ENCODE data around the gene OPHN1. TPM values are rescaled to one million over a fixed set of nuclear protein-coding genes. Genes with fewer than 3 reads are reported as not detected.
"Not testable (repeated sequence)": the region's sequence is repeated elsewhere in the genome, so short reads cannot be mapped to it uniquely, and the experiment has no call there.

The OPHN1 gene
- total and polyA plus RNA-seq, 12 donors = 1.2 to 9.1 (median 5.2) TPM

DNA sequence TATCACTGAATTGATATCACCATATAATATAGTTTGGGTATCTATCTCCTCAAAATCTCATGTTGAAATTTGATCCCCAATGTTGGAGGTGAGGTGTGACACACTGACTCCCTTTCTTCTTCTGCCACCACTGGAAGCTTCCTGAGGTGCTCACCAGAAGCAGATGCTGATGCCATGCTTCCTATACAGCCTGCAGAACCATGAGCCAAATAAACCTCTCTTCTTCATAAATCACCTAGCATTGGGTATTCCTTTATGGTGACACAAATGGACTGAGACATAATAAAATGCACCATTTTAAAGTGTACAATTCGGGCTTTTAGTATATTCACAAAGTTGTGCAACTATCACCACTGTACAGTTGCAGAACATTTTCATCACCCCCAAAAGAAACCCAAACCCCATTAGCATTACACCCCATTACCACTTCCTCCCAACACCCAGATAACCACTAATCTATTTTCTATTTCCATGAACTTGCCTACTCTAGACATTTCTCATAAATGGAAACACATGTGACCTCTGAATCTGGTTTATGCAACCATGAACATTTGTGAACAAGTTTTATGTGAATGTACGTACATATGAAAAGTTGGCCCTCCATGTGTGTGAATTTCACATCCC is 148.9 kb downstream of the OPHN1 start:
- no peaks in the 10 kb centered on the region for H3K36me3 ChIP-seq (replicated peaks in 1 of 2)
- no peak for TF ChIP-seq POLR2A (IDR thresholded peaks at IDR 0.05)
- TF ChIP-seq, protein P1, sequence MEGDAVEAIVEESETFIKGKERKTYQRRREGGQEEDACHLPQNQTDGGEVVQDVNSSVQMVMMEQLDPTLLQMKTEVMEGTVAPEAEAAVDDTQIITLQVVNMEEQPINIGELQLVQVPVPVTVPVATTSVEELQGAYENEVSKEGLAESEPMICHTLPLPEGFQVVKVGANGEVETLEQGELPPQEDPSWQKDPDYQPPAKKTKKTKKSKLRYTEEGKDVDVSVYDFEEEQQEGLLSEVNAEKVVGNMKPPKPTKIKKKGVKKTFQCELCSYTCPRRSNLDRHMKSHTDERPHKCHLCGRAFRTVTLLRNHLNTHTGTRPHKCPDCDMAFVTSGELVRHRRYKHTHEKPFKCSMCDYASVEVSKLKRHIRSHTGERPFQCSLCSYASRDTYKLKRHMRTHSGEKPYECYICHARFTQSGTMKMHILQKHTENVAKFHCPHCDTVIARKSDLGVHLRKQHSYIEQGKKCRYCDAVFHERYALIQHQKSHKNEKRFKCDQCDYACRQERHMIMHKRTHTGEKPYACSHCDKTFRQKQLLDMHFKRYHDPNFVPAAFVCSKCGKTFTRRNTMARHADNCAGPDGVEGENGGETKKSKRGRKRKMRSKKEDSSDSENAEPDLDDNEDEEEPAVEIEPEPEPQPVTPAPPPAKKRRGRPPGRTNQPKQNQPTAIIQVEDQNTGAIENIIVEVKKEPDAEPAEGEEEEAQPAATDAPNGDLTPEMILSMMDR (IDR thresholded peaks at IDR 0.05) = no peak
- H3K4me1 ChIP-seq (replicated peaks in 1 of 2) = no peaks in the 10 kb centered on the region
- intact Hi-C loops (cut with DNase I) = no loop called here
- DNase-seq = no peak
- no peak overlapping the region for H3K4me3 ChIP-seq
- WGBS, 4 donors = 66 to 90% (median 79%) methylated on average over 2 of the region's 2 CpGs
- no peak overlapping the region for H3K27ac ChIP-seq
- peaks cover 4% of the 10 kb centered on the region for H3K27me3 ChIP-seq
- H3K9me3 ChIP-seq (replicated peaks in 1 of 3) = no peaks in the 10 kb centered on the region

DNA sequence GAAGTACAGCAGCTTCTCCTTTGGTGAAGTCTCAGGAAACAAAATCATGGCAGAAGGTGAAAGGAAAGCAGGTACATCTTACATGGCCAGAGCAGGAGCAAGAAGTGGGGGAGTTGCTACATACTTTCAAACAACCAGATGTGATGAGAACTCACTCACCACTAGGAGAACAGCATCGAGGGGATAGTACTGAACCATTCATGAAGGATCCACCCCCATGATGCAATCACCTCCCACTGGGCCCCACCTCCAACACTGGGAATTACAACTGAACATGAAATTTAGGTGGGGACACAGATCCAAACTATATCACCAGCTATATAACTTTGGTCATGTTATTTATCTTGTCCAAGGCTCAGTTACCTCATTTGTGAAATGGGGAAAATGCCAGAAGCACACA is 159.4 kb downstream of the OPHN1 start:
- no peak for DNase-seq
- Histone ChIP-seq H3K36me3 (replicated peaks in 1 of 2) (no peaks in the 10 kb centered on the region), H3K4me3 (no peak overlapping the region), H3K27me3 (peaks cover 6% of the 10 kb centered on the region), H3K9me3 (replicated peaks in 1 of 3) (no peaks in the 10 kb centered on the region), H3K4me1 (replicated peaks in 1 of 2) (no peaks in the 10 kb centered on the region), H3K27ac (no peak overlapping the region)
- intact Hi-C loops (cut with DNase I) = no loop called here
- WGBS, 4 donors = 32 to 67% (median 35%) methylated on average over 1 of the region's 1 CpG
- TF ChIP-seq, protein P1 (IDR thresholded peaks at IDR 0.05) = no peak
- TF ChIP-seq POLR2A (IDR thresholded peaks at IDR 0.05) = no peak

DNA sequence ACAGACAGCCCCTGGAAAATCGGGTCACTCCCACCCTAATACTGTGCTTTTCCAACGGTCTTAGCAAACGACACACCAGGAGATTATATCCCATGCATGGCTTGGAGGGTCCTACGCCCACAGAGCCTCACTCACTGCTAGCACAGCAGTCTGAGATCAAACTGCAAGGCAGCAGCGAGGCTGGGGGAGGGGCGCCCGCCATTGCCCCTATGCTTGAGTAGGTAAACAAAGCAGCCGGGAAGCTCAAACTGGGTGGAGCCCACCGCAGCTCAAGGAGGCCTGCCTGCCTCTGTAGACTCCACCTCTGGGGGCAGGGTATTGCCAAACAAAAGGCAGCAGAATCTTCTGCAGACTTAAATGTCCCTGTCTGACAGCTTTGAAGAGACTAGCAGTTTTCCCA is 168.5 kb downstream of the OPHN1 start:
- H3K9me3 ChIP-seq (replicated peaks in 1 of 3); H3K4me1 ChIP-seq (replicated peaks in 1 of 2); H3K4me3 ChIP-seq; H3K27ac ChIP-seq; DNase-seq; H3K36me3 ChIP-seq (replicated peaks in 1 of 2); intact Hi-C loops (cut with DNase I); H3K27me3 ChIP-seq: not testable (repeated sequence)
- WGBS, 4 donors = 86 to 89% (median 89%) methylated on average over 9 of the region's 9 CpGs; no CpG with 5 or more reads in 1 of the 4 donors

DNA sequence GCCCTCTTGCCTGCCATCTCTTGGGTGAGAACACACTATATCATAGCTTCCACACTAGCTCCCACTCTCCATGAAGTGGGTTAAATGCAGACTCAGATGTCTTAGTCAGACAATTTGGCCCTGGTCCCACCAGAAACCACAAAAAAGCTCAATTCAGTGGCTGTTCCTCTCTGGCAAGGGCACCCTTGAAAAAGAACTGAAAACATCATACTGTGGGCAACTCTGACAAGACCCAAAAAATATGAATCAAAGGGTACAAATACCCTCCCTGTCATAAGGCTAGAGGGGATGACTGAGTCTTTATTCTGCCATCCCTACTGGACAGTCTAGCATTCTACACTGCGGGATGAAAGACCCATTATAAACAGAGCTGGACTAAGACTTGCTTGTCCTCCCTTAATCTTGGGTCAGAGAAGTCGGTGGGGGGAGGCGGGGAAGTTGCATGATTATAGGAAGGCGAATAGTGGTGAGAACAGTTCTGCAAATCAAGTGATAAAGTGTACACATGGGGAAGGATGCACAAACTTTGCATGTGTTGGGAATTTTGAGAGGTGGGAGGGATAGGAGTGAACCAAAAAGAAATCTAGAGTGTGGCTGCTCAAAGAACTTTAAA is 172.1 kb downstream of the OPHN1 start:
- TF ChIP-seq, protein P1 (IDR thresholded peaks at IDR 0.05) = no peak
- TF ChIP-seq POLR2A (IDR thresholded peaks at IDR 0.05) = no peak
- no peaks in the 10 kb centered on the region for H3K36me3 ChIP-seq (replicated peaks in 1 of 2)
- H3K9me3 ChIP-seq (replicated peaks in 1 of 3) = no peaks in the 10 kb centered on the region
- no peaks in the 10 kb centered on the region for H3K4me1 ChIP-seq (replicated peaks in 1 of 2)
- intact Hi-C loops (cut with DNase I) = no loop called here
- whole genome bisulfite sequencing, 4 donors = 69 to 93% (median 80%) methylated on average over 4 of the region's 4 CpGs
- H3K27ac ChIP-seq = no peak overlapping the region
- no peak overlapping the region for H3K4me3 ChIP-seq
- no peaks in the 10 kb centered on the region for H3K27me3 ChIP-seq
- DNase-seq = peak in 1 of 7 donors; percentile 6

DNA sequence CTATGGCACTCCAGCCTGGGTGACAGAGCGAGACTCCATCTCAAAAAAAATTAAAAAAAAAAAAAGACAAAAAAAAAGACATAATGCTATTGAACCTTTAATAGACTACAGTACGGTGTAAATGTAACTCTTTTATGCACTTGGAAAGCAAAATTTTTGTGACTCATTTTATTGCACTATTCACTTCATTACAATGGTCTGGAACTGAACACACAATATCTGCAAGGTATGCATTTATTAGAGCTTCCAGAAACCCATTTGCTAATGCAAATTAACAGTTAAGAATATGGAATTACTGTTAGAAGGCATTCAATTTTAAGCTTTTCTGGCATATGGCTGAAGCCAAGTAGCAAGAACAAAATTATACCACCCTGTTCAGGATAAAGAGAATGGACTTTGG is 176.3 kb downstream of the OPHN1 start:
- Histone ChIP-seq H3K27ac (no peak overlapping the region), H3K36me3 (replicated peaks in 1 of 2) (no peaks in the 10 kb centered on the region), H3K4me1 (replicated peaks in 1 of 2) (no peaks in the 10 kb centered on the region), H3K9me3 (replicated peaks in 1 of 3) (no peaks in the 10 kb centered on the region), H3K27me3 (no peaks in the 10 kb centered on the region), H3K4me3 (no peak overlapping the region)
- WGBS, 4 donors = 76 to 100% (median 90%) methylated on average over 2 of the region's 2 CpGs
- no peak for TF ChIP-seq POLR2A (IDR thresholded peaks at IDR 0.05)
- TF ChIP-seq, protein P1 (IDR thresholded peaks at IDR 0.05) = no peak
- intact Hi-C loops (cut with DNase I) = no loop called here
- no peak for DNase-seq

Data from adrenal gland (tissue), 12 donors.